CD14-positive monocyte (primary cell): ENCODE measurements around the gene HAUS7. TPM values are rescaled to one million over a fixed set of nuclear protein-coding genes. Genes with fewer than 3 reads are reported as not detected.

Experiments used
- DNase-seq, 3 donors: peaks; one replicate each; pipeline ENCODE4 v3.0.0-alpha.2; 2011 to 2022
- H2AFZ ChIP-seq: 2 replicates; pipeline ENCODE4 v1.6.0; 2012; ENCODE audit warnings: mild to moderate bottlenecking, low read depth, low read length, inconsistent platforms; ENCODE audit not compliant: insufficient read depth, poor library complexity, severe bottlenecking
- H3K27ac ChIP-seq, 2 donors: 1 replicate in 1 of 2; 2 replicates in 1 of 2; pipeline ENCODE4 v1.5.1; 2012 to 2013; ENCODE audit warnings: low read length in 2 of 2, control low read depth in 1 of 2, inconsistent platforms in 1 of 2, low read depth in 1 of 2, mild to moderate bottlenecking in 1 of 2
- H3K27me3 ChIP-seq, 2 donors: one replicate each; pipeline versions ENCODE4 v1.6.0 to v1.6.1; 2011 to 2013; ENCODE audit warnings: low read length in 2 of 2; ENCODE audit not compliant: control insufficient read depth in 2 of 2, insufficient read depth in 2 of 2
- H3K36me3 ChIP-seq, 2 donors: replicated peaks in 1 of 2; 1 replicate in 1 of 2; 2 replicates in 1 of 2; pipeline versions ENCODE4 v1.5.1 to v1.6.1; 2012 to 2013; ENCODE audit warnings: low read length in 2 of 2, control low read depth in 1 of 2, inconsistent platforms in 1 of 2, mild to moderate bottlenecking in 1 of 2; ENCODE audit not compliant: insufficient read depth in 2 of 2, control insufficient read depth in 1 of 2
- H3K4me1 ChIP-seq, 2 donors: 1 replicate in 1 of 2; 2 replicates in 1 of 2; pipeline versions ENCODE4 v1.5.1 to v1.6.1; 2012 to 2013; ENCODE audit warnings: low read length in 2 of 2, control low read depth in 1 of 2, inconsistent platforms in 1 of 2, mild to moderate bottlenecking in 1 of 2, moderate library complexity in 1 of 2; ENCODE audit not compliant: insufficient read depth in 2 of 2, control insufficient read depth in 1 of 2
- H3K4me2 ChIP-seq: replicated peaks from 2 replicates; pipeline ENCODE3; 2012; ENCODE audit warnings: low read length, moderate library complexity, mild to moderate bottlenecking; ENCODE audit not compliant: poor library complexity, severe bottlenecking; ENCODE audit errors: extremely low read depth
- H3K4me3 ChIP-seq, 3 experiments: fragments of 200-600 bp in 1 of 3; sonication (generic) in 1 of 3; replicated peaks in 1 of 3; 1 replicate in 2 of 3; 2 replicates in 1 of 3; pipeline ENCODE4 v1.5.1; 2011 to 2013; ENCODE audit warnings: low read length in 3 of 3, mild to moderate bottlenecking in 3 of 3, control low read depth in 2 of 3, low read depth in 2 of 3, inconsistent platforms in 1 of 3, moderate library complexity in 1 of 3
- H3K79me2 ChIP-seq: 2 replicates; pipeline ENCODE4 v1.6.0; 2012; ENCODE audit warnings: mild to moderate bottlenecking, control low read depth, inconsistent platforms, low read length, moderate library complexity; ENCODE audit not compliant: insufficient read depth
- H3K9ac ChIP-seq: 2 replicates; pipeline ENCODE4 v1.6.0; 2017; ENCODE audit warnings: low read length, mild to moderate bottlenecking; ENCODE audit not compliant: insufficient read depth, poor library complexity, severe bottlenecking
- H3K9me3 ChIP-seq, 2 donors: replicated peaks in 1 of 2; 1 replicate in 1 of 2; 2 replicates in 1 of 2; pipeline versions ENCODE4 v1.5.1 to v1.6.1; 2012 to 2013; ENCODE audit warnings: low read length in 2 of 2, control low read depth in 1 of 2; ENCODE audit not compliant: control insufficient read depth in 1 of 2, insufficient read depth in 1 of 2
- H4K20me1 ChIP-seq: 2 replicates; pipeline ENCODE4 v1.6.0; 2012; ENCODE audit warnings: mild to moderate bottlenecking, low read length, control low read depth, moderate library complexity; ENCODE audit not compliant: insufficient read depth
- H3K27ac Mint-ChIP-seq, 7 donors: one replicate each; pipeline ENCODE4 v1.8.0; 2020; ENCODE audit warnings: mild to moderate bottlenecking in 7 of 7, mixed read lengths in 7 of 7, moderate library complexity in 6 of 7, inconsistent platforms in 2 of 7
- H3K27me3 Mint-ChIP-seq, 3 donors: one replicate each; pipeline ENCODE4 v1.8.0; 2021 to 2022; ENCODE audit warnings: low read depth in 3 of 3, mild to moderate bottlenecking in 3 of 3, mixed read lengths in 3 of 3, moderate library complexity in 3 of 3, inconsistent platforms in 1 of 3
- H3K36me3 Mint-ChIP-seq, 2 donors: one replicate each; pipeline ENCODE4 v1.8.0; 2020; ENCODE audit warnings: mixed read lengths in 2 of 2, inconsistent platforms in 1 of 2, mild to moderate bottlenecking in 1 of 2
- H3K4me1 Mint-ChIP-seq: one replicate; pipeline ENCODE4 v1.8.0; 2020; ENCODE audit warnings: mild to moderate bottlenecking, mixed read lengths
- H3K4me3 Mint-ChIP-seq, 2 donors: one replicate each; pipeline ENCODE4 v1.8.0; 2020; ENCODE audit warnings: mild to moderate bottlenecking in 2 of 2, mixed read lengths in 2 of 2, moderate library complexity in 1 of 2
- H3K9me3 Mint-ChIP-seq, 7 donors: one replicate each; pipeline ENCODE4 v1.8.0; 2020 to 2022; ENCODE audit warnings: mixed read lengths in 7 of 7, mild to moderate bottlenecking in 6 of 7, moderate library complexity in 6 of 7, inconsistent platforms in 2 of 7
- WGBS: methylation state at CpG from one replicate; pipeline ENCODE4 v1.1.5; 2013; ENCODE audit warnings: missing lambda C conversion rate; ENCODE audit not compliant: insufficient coverage; 5-methylcytosine and 5-hydroxymethylcytosine counted together
- intact Hi-C, 2 donors: fragments of 100-400 bp; cut with micrococcal nuclease; formaldehyde crosslinking; loops; one replicate each; pipeline versions ENCODE4 v1.15.0 to v1.15.1; 2023
- polyA plus RNA-seq, 3 donors: library from polyadenylated mRNA; depleted of rRNA in 1 of 3; unstranded in 2 of 3; stranded (reverse) in 1 of 3; fragments of 300-500 nt in 2 of 3; fragments of >200 nt in 1 of 3; fragmentation: Illumina TruSeq in 2 of 3; gene quantifications; 1 replicate in 2 of 3; 2 replicates in 1 of 3; pipeline ENCODE4 v1.2.3, GENCODE V29; 2012 to 2021
- TF ChIP-seq, protein P1 (sequence below): fragments of 200-600 bp; IDR thresholded peaks from one replicate; pipeline ENCODE4 v1.8.0; 2022; ENCODE audit warnings: antibody characterized with exemption, mild to moderate bottlenecking

Gene HAUS7
- polyA plus RNA-seq, 3 donors, result 23.8 to 37.5 (median 26.7) TPM

DNA sequence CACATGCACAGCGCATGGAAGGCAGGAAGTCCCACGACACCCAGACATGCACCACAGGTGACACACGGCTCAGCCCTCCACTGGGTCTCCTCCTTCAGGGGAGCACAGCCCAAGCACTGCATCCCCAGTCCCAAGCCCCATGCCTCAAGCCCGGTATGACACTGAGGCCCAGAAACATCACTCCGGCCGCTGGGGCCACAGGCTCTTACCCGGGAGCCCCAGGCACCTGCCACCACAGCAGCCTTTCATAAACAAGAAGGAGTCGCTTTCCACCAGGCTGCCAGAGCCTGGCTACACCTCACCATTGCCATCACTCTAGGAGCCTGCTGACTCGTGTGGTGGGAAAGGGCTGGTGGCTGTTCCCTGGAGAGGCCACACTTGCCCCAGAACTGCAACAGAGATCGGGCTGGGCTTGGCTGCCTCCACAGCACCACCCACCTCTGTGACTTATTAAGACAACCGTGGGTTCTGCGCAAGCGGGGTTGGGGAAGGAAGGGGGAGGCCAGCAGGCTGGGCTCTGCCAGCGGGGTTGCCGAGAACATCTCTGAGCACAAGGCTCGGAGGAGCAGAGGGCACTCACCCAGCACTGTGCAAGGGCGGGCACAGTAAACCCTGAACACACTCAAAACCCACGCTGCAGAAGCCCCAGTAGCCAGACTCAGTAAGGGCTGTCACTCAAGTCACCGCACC lies 4.5 kb downstream of the HAUS7 start:
- Mint-ChIP-seq H3K27ac (no peak overlapping the region), H3K36me3 (peaks cover 24 to 35% of the 10 kb centered on the region in 2 donors), H3K27me3 (peaks cover 0 to 4% (median 0%) of the 10 kb centered on the region in 3 donors), H3K9me3 (peaks cover 0 to 3% (median 0%) of the 10 kb centered on the region in 7 donors), H3K4me3 (no peak overlapping the region), H3K4me1 (peaks cover 9% of the 10 kb centered on the region)
- Histone ChIP-seq H3K9me3 (no peaks in the 10 kb centered on the region), H3K27ac (no peak overlapping the region), H4K20me1 (peaks cover 13% of the 10 kb centered on the region), H3K4me1 (peaks cover 10 to 11% of the 10 kb centered on the region in 2 donors), H3K4me2 (no peak overlapping the region), H3K4me3 (no peak overlapping the region), H2AFZ (no peak overlapping the region), H3K36me3 (peaks cover 22 to 41% of the 10 kb centered on the region in 2 donors), H3K27me3 (no peaks in the 10 kb centered on the region), H3K9ac (no peak overlapping the region), H3K79me2 (peaks cover 26% of the 10 kb centered on the region)
- TF ChIP-seq, protein P1, sequence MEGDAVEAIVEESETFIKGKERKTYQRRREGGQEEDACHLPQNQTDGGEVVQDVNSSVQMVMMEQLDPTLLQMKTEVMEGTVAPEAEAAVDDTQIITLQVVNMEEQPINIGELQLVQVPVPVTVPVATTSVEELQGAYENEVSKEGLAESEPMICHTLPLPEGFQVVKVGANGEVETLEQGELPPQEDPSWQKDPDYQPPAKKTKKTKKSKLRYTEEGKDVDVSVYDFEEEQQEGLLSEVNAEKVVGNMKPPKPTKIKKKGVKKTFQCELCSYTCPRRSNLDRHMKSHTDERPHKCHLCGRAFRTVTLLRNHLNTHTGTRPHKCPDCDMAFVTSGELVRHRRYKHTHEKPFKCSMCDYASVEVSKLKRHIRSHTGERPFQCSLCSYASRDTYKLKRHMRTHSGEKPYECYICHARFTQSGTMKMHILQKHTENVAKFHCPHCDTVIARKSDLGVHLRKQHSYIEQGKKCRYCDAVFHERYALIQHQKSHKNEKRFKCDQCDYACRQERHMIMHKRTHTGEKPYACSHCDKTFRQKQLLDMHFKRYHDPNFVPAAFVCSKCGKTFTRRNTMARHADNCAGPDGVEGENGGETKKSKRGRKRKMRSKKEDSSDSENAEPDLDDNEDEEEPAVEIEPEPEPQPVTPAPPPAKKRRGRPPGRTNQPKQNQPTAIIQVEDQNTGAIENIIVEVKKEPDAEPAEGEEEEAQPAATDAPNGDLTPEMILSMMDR, result no peak
- intact Hi-C loops, result no loop called here
- no peak for DNase-seq
- WGBS, result 97% methylated on average over 6 of the region's 19 CpGs

DNA sequence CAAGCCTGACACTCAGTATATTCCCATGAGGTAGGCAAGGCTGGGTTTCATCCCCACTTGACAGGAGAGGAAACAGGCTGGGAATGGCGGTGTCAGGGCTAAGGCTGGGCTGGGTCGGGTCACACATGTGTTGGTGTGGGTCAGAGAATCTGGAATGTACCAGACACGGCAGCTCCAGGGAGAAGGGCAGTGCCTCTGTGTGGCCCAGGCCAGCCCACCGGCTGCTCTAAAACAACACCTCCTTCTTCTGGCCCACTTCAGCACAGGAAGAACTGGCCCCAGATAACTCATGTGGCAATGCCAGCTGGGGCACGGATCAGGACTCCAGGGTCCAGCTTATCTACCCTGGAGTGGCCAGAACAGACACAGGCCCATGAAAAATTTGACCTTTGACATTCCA lies 6.3 kb downstream of the HAUS7 start:
- WGBS, result no CpG with 5 or more reads among the region's 5 CpGs
- Histone ChIP-seq H3K36me3 (peaks cover 32 to 49% of the 10 kb centered on the region in 2 donors), H3K9me3 (no peaks in the 10 kb centered on the region), H3K79me2 (peaks cover 16% of the 10 kb centered on the region), H3K4me1 (peaks cover under 1% of the 10 kb centered on the region in 2 donors), H3K4me2 (no peak overlapping the region), H3K4me3 (no peak overlapping the region), H3K9ac (no peak overlapping the region), H2AFZ (no peak overlapping the region), H3K27me3 (no peaks in the 10 kb centered on the region), H3K27ac (no peak overlapping the region), H4K20me1 (peaks cover 7% of the 10 kb centered on the region)
- Mint-ChIP-seq H3K9me3 (no peaks in the 10 kb centered on the region), H3K27ac (peak overlapping the region in 2 of 7 donors; percentile 25 to 28), H3K36me3 (peaks cover 32 to 49% of the 10 kb centered on the region in 2 donors), H3K4me1 (peaks cover 5% of the 10 kb centered on the region), H3K27me3 (peaks cover 0 to 6% (median 0%) of the 10 kb centered on the region in 3 donors), H3K4me3 (no peak overlapping the region)
- TF ChIP-seq, protein P1, result no peak
- intact Hi-C loops, result no loop called here
- DNase-seq, result no peak
